NCI-H82 treated with DMSO at 0.1 percent for 48 hours (cell line): Measurements from ENCODE around the gene APOO.
"Not testable (repeated sequence)": the region's sequence is repeated elsewhere in the genome, so short reads cannot be mapped to it uniquely, and the experiment has no call there.

Source experiments
- DNase-seq: peaks from one replicate; lab custom pipeline; 2025; ENCODE audit not compliant: unreplicated experiment; lab: John Stamatoyannopoulos, UW

APOO gene

DNA sequence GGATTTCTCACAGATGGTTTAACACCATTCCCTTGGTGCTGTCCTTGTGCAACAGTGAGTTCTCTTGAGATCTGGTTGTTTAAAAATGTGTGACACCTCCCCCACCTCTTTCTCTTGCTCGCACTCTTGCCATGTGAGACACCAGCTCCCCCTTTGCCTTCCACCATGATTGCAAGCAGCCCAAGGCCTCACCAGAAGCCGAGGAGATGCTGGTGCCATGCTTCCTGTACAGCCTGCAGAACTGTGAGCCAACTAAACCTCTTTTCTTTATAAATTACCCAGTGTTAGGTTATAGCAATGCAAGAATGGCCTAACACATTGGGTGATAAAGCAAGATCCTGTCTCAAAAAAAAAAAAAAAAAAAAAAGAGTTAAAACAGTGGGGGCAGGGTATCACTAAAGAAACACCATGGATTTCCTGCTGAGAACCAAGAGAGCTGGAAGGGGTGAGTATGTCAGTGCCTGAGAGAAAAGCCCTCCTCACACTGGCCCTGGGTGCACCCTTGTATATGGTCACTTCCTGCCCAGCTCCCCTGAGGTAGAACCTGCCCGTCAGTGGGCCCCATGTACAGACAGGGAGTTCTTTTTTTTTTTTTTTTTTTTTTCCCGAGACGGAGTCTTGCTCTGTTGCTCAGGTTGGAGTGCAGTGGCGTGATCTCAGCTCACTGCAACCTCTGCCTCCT lies 46.4 kb downstream of the APOO start:
- no peak for DNase-seq

DNA sequence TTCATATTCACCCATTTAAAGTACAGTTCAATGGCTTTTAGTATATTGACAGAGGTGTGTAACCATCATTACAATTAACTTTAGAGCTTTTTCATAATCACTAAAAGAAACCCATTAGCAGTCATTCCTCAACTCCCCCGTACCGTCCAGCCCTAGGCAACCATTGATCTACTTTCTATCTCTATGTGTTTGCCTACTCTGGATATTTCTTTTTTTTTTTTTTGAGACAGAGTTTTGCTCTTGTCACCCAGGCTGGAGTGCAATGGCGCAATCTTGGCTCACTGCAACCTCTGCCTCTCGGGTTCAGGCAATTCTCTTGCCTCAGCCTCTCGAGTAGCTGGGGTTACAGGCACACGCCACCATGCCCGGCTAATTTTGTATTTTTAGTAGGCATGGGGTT lies 48.5 kb downstream of the APOO start:
- DNase-seq = not testable (repeated sequence)

DNA sequence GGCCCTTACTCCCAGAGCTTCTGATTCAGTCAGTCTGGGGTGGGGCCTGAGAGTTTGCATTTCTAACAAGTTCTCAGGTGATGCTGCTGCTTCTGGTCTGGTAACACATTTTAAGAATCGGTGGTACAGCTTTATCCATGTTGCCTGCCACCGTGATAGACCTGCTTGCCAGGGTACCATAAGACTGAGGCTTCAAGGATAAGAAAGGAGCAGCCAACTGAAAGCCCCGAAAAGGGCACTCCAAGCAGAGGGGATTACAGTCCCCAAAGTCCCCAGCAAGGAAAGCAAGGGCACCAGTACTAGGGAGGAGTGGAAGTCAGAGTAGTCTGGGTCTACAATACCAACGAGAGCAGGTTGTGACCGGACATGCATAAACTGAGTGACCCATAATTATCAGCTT lies 49.8 kb downstream of the APOO start:
- no peak for DNase-seq

DNA sequence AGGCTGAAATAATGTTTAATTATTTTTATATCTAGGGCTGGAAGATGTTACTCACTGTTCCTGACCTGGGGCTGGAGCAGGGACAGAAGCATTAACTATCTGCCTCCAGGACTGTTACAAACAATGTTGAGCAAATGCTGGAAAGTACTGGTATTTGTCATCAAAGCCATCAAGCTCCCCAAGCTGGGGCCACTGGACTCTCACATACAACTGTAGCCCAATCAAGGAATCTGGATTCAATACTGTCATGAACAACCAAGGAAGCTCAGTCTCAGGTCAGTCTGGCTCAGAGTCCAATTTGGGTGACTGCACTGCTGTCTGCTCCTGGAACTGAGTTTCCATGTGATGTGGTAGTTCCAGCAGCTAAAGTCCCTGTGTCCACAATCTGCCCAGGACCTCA lies 50.4 kb downstream of the APOO start:
- DNase-seq = no peak

DNA sequence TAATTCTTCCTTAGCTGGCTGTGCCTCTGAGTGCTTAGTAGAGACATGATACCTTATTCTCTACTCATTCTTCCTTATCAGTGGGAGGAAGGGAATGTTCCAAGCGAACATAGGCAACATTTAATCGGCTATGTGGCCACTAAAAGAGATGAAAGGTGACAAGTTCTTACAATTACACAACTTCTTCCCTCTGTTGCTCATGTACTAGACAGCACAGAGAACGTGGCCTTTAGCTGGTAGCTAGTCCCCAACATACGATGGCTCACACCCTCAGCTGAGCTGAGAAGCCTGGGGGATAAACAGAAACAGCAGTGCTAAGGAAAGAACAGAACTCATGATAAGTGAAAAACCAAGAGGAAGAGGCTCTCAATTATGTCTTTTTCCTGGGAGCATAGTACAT lies 52.2 kb downstream of the APOO start:
- DNase-seq = no peak

DNA sequence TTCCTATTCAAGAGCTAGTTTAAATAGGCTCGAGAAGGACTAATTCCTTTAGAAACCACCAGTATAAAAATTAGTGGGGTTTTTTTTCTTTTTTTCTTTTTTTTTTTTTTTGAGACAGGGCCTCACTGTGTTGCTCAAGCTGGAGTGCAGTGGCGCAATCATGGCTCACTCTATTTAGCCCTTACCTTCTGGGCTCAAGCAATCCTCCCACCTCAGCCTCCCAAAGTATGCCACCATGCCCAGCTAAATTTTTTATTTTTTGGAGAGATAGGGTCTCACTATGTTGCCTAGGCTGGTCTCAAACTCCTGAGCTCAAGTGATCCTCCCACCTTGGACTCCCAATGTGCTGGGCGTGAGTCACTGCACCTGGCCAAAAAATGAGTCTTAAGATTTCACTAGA lies 52.8 kb downstream of the APOO start:
- no peak for DNase-seq

DNA sequence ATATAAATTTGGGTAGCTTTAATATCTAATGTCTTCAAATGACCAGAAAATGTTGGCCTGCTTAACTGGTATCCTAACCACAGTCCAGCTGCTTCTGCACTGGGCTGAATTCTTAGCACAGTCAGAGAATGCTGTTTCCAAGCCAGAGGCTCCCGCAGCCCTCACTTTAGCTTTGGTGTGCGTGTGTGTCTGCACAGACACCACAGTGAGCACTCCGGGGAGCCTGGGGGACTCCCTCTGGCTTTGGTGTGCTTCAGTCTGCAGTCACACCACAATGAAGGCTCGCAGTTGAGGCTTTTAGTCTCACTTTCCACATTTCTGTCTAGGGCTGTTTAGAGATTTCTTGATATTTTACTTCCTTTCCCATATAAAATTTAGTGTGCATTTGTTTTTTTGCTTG lies 53.6 kb downstream of the APOO start:
- DNase-seq = no peak

DNA sequence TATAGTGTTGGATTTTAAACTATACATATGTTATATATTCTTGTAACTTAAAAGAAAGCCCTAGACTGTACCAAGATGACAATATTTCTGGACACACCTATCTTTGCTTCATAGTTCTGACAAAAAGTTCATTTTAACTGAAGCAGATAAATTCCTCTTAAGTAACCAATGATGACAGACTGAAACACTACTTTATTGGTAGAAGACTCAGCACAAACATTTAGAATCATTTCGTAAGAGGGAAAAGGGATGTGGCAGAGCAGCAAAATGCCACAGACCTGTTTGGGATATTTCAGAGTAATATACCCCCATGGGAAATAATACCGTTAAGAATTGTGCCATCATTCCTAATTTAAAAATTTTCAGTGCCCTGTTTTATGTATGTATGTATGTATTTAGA lies 56.2 kb downstream of the APOO start:
- DNase-seq = no peak

DNA sequence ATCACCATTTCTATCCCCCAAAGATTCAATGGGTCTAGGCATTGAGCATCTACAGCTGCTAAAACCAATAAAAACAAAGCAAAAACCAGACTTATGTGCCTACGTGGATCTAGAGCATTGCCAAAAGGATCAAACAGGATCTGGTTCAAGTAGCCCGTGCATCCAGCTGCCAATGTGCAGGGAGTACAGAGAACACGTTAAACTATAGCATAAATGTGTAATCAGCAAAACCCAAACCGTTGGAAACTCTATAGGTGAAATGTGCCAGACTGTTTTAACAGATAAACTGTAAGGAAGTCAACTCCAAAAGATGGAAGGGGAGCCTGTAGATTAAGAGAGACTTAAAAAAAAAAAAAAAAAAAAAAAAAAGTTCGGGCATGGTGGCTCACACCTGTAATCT lies 58.5 kb downstream of the APOO start:
- no peak for DNase-seq

DNA sequence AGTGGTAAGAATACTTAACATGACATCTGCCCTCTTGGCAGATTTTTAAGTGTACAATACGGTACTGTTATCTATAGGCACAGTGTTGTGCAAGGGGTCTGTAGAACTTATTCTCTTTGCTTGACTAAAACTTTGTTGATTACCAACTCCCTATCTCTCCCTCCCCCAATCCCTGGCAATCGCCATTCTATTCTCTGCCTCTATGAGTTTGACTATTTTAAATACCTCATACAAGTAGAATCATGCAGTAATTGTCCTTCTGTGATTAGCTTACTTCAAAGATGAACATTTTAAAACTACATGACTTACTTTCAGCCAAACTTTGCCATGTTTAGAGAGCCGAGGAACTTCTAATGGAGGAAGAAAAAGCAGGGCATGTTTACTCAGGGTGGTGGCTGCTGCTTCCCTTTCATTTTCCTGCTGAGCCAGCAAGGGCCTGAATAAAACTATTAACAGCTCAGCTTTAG lies 62.4 kb downstream of the APOO start:
- DNase-seq = no peak

DNA sequence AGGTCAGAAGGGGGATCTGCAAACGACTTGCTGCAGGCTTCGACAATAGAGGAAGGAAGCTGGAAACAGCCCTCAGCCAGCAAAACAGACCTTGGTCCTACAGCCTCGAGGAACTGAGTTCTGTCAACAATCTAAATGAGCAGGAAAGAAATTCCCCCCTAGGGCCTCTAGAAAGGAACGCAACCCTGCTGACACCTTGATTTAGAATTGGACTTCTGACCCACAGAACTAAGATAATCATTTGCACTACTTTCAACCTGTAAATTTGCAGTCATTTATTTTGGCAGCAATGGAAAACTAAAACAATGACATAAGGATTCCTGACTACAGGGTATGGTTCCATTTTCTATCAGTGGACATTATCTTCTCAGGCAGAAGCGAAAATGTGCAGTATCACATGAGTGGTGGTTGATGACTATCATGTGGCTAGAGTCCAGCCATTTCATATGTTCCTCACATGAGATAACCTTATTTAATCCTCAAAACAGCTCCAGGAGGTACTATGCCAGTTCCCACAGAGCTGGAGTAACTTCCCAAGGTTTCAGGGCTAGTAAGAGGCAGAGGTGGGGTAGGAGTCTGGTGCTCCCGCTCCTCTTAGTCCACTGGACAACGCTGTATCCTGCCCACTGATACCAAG lies 63.1 kb downstream of the APOO start:
- DNase-seq = no peak

DNA sequence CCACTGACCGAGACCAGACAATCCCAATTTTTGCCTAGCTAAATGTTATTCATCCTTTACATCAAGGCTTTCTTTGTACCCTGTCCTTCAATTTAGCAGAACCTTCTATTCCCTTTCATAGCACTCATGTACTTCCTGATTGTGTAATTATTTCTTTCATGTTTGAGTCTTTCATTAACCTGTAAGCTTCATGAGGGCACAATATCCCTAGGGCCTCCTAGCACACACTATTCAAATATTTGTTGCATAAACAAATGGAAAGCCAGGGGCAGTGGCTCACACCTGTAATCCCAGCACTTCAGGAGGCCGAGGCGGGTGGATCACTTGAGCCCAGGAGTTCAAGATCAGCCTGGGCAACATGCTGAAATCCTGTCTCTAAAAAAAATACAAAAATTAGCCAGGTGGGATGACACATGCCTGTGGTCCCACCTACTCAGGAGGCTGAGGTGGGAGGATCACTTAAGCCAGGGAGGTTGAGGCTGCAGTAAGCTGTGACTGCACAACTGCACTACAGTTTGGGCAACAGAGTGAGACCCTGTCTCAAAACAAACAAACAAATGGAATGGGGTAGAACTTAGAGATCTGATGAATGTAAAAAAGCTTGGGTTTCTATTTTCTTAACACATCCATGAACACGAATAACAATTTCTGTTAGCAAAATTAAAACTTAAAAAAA lies 65.8 kb downstream of the APOO start:
- no peak for DNase-seq

DNA sequence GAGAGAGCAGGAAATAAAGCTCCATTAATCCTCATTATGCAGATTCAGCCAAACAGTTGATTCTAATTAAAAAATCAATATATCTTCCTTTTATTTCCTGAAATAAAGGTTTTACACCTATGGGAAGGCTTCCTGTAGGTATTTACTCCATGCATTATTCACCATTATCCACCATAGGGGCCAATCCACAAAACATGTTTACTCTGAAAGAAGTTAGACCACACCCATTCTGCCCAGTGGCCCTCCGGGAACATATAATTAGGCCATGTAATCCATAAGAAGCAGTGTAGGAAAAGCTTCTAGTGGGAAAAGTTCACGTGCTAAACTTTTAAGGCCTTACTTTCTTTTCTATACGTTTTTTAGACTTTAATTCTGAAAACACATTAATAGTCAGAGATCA lies 67.1 kb downstream of the APOO start:
- no peak for DNase-seq

DNA sequence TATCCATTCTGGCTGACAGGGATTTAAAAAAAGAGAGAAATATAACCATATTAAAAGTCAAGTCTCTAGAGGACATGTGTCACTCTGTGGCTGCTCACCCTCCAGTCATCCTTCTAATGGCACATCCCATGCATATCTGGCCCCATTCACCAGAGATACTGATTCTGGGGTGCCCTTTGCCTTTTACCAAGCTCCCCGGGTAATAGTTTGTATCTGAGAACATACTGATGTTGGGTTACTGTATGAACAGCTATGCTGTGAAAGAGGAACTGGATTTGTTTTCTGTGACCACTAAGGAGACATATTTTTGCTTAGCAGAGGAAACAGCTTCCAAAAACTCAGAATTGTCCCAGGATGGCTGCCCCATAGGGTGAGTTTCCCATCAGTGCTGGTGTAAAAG lies 68.8 kb downstream of the APOO start:
- no peak for DNase-seq

DNA sequence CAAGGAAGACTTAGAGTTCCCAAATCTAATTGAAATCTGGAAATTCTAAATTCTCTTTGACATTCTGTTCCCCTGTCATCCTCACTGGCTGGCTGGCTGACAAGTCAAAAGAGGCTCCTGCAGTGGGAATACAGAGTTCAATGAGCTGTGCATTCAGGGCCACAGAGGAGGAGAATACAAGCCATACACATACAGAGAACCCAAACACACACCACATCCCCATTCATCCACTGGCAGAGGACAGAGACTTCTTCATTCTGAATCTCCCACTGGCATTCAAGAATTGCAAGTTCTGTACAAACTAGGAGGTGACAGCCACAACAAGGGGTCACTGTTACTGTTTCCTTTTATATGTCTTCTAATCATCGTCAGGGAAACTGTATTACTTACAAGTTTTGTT lies 75.0 kb downstream of the APOO start:
- no peak for DNase-seq

DNA sequence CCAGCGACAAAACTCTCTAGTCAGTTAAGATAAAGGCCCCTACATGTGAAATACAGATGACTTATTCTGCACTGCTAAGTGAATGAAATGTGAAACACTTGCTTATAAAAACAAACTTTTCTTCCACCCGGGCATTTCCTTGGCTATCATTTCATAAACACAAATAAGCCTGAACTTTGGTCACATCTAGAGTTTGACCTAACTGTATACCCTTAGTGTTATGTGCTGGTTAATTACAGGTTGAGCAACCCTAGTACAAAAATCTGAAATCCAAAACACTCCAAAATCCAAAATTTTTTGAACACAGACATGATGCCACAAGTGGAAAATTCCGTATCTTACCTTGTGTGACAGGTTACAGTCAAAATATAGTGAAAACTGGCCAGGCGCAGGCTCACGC lies 78.9 kb downstream of the APOO start:
- no peak for DNase-seq

DNA sequence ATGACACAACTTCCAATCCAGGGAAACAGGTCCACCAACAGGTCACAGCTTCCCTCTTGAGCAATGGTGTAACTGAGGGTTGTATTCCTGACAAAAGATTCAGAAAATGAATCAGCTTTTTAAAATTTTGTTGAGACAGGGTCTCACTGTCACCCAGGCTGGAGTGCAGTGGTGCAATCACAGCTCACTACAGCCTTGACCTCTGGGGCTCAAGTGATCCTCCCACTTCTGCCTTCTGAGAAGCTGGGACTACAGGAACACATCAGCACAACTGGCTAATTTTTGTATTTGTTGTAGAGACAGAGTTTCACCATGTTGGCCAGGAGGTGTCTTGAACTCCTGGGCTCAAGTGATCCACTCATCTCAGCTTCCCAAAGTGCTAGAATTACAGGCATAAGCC lies 81.1 kb downstream of the APOO start:
- DNase-seq = no peak

DNA sequence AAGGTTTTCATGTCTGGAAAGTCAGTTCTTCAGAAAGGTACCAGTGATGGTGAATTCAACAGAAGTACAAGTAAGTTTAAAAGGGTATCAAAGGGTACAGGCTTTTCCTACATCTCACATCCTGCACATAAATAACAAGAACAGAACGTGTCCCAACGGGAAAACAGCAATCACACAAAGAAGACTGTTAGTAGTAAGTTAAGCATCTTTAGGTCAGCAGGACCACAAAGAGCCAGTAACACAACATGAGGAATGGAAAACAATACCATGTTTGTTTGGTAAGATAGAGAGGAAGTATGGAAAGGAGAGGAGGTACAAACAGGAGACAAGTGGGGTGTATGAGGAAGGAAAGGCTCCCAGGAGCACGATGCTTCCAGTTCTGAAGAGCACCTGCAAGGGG lies 81.5 kb downstream of the APOO start:
- DNase-seq = no peak

DNA sequence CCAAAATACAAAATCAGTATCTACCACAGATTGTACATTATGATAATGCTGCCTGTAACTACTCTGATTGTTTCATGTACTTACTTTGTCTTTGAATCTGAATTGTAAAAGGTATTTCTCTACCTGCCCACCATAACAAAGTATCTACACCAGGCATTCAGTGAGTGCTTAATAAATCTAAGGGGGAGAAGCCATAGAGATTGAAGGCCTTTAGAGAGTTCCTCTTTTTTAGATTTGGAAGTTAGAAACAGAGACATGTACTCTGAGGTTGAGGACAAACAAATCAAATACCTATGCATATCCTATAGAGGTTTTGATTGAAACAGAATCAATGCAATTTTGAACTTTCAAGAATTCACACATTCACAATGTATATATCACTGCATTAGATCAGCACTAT lies 82.1 kb downstream of the APOO start:
- DNase-seq = no peak

DNA sequence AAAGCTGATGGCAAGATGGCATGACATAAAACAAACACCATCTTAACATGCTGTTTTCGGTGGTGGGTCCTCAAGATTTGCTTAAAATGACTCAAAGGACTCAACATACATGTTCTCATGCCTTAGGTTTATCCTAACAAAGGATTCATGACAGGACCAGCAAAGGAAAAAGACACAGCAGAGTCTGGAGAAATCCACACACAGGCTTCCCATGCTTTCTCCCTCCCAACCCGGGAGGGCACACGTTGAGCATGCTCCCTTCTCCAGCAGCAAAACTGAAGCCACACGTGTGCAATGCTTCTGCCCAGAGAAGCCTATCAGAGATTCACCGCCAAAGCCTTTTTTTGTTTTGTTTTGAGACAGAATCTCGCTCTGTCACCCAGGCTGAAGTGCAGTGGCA lies 84.9 kb downstream of the APOO start:
- DNase-seq = no peak

DNA sequence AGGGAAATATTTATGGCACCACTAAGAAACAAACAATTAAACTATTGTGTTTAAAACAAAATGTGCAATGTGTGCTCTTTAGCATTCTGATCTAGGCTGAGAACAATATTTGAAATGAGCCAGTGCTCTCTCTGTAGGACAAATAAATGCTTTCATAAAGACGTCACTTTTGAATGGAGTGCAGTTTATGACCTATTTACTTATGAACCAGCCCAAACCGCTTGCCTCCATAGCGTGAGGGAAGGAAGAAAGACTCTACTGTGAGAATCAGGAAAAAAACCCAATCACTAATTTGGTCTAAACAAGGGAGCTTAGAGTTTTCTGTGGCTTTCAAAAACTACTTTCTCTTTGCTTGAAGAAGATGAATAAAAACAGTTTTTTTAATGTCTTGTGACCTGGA lies 85.3 kb downstream of the APOO start:
- no peak for DNase-seq

DNA sequence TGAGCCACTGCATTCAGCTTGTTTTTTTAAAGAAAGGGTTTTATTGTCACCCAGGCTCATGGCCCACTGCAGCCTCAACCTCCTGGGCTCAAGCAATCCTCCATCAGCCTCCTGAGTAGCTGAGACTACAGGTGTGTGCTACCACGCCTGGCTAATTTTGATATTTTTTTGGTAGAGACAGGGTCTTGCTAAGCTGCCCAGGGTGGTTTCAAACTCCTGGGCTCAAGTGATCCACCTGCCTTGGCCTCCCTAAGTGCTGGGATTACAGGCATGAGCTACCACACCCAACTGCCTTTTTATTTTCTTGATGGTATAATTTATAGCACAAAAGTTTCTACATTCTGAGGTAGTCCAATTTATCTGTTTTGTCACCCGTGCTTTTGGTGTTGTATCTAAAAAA lies 85.9 kb downstream of the APOO start:
- DNase-seq = no peak
